ENCODE measurements around the gene STX1B. TPM values are rescaled to one million over a fixed set of nuclear protein-coding genes. Genes with fewer than 3 reads are reported as not detected.
"Not testable (repeated sequence)": the region's sequence is repeated elsewhere in the genome, so short reads cannot be mapped to it uniquely, and the experiment has no call there.

The STX1B gene
- total RNA-seq, 1 donor from 2014 or later: 12.0 TPM

DNA sequence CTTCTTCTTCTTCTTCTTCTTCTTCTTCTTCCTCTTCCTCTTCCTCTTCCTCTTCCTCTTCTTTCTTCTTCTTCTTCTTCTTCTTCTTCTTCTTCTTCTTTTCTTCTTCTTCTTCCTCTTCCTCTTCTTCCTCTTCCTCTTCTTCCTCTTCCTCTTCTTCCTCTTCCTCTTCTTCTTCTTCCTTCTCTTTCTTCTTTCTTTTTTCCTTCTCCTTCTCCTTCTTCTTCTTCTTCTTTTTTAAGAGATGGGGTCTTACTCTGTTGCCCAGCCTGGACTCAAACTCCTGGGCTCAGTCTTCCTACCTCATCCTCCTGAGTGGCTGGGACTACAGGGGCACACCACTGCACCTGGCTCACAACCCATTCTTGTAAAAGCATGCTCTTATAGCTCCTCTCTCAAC, 2.9 kb upstream of the STX1B start:
- DNase-seq: not testable (repeated sequence)

DNA sequence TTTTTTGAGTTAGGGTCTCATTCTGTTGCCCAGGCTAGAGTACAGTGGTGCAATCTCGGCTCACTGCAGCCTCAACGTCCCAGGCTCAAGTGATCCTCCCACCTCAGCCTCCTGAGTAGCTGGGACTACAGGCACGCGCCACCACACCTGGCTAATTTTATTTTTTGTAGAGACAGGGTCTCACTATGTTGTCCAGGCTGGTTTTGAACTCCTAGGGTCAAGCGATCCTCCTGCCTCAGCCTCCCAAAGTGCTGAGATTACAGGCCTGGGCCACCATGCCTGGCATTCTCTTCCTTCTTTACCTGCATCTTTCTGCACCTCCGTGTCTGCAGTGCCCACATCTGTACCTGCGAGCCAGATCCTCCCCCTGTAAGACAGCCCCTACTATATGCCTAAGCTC, 1.4 kb upstream of the STX1B start:
- DNase-seq: not testable (repeated sequence)

DNA sequence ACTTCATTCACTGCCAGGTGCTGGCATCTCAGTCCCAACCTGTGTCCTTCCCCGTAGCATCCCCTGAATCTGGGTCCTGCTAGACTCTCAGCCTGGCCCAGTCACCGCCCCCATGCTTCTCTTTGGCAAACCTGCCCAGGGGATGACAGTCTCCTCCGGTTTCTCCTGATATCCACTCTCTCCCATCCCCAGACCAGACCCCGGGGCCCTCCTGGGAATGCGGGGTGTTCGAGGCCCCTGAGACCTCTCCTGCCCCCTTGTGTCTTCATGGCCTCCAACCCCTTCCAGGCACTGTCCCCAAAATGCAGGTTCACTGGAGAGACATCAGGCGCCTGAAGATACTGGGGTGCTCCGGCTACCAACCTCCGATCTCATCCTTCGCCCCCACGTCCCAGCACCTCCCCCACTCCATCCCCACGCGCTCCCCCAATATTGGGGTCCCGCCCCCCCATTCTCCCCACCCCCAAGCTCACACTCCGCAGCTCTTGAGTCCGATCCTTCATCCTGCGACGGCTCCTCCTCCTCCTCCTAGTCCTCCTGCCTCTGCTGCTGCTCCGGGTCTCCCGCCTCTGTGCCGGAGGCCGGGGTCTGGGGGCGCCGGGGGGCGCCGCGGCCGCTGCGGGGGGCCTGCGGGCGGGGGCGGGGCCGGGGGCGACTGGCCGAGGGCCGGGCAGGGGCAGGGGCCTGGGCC, 399 bp downstream of the STX1B start:
- DNase-seq: no peak

DNA sequence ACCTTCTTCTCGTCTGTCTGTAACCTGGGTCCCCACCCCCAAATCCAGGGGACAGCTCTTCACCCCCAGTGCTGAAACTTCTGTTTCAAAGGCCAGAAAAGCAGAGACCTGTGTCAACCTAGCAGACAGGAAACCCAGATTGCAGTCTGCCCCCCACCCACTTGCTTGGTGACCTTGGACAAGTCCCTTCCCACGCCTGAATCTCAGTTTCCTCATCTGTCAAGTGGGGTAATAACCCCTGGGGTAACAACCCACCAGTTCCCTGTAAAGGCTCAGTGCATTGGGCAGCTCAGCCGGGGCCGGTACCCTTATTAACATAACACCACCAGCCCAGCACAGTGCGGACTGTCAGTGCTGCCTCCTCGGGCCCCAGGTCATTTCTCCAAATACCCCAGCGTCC, 1.3 kb downstream of the STX1B start:
- no peak for DNase-seq

DNA sequence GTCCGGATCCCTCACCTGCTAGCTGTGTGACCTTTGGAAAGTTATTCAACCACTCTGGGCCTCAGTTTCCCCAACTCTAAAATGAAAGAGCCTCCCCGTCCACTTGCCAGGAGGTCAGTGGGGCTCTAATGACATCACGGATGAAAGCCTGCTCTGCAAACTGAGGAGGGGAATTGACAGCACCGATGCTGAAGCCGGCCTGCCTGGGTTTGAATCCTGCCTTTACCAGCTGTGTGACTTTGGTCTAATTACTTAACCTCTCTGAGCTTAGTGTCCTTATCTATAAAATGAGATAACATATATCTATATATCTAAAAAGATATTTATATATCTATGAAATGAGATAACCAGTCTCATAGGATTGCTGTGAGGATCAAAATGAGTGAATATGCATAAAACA, 1.9 kb downstream of the STX1B start:
- DNase-seq: no peak

DNA sequence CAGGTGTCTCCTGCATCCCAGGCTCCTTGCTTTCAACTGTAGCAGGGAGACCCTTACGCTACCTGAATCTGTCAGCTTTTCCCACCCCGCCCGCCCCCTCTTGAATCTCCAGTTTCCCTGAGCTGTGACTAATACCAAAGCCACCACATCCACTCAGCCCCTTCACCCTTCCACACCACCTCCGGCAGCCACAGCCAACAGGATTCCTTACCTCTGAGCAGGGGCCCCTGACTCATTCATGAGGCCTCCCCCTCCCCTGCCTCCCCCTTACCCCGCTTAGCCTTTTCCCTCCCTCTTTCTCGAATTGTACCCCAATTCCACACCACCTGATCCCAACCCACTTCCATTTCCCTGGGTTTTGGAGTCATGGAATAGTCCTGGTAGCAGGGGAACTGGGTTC, 2.3 kb downstream of the STX1B start:
- no peak for DNase-seq

DNA sequence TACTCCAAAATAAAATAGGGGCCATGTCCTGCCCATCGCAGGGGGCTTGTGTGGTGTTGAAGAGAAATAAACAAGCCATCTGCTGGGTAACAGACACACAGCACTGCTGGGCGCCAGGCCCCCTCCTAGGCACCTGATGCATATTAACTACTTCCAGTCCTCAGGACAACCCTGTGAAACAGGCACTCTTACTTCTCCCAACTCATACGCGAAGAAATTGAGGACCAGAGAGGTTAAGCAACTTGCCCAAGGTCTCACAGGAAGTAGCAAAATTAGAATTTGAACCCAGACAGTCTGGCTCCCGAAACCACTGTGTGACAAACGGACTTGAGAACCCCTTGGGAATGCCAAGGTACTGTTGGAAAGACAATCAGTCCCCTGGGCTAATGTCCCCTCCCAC, 2.8 kb downstream of the STX1B start:
- DNase-seq: no peak

DNA sequence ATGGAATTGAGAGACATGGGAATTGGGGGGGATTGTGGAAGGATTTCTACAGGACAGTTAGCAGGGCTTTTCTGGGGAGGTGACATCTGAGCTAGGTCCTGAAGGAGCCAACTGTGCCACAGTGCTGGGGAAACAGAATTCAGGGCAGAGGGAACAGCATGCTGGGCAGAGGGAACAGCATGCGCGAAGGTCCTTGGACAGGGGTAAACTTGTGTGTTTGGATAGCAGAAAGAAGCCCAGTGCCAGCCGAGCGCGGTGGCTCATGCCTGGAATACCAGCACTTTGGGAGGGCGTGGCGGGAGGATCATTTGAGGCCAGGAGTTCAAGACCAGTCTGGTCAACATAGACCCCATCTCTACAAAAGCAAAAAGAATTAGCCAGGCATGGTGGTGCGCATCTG, 3.8 kb downstream of the STX1B start:
- DNase-seq: no peak

DNA sequence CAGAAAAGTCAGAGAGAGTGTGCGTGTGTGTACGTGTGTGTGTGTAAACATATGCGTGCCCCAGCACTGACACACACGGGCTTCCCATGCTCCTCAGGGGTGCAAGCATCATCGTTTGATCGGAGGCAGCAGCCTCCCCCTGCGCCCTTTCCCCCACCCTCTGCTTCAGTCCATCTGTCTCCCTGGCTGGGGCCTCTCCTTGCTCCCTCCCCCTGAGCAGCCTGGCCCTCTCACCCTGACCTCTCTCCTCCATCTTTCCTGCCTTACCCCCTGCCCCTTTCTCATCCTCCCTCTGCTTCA, 4.4 kb downstream of the STX1B start:
- DNase-seq: no peak

DNA sequence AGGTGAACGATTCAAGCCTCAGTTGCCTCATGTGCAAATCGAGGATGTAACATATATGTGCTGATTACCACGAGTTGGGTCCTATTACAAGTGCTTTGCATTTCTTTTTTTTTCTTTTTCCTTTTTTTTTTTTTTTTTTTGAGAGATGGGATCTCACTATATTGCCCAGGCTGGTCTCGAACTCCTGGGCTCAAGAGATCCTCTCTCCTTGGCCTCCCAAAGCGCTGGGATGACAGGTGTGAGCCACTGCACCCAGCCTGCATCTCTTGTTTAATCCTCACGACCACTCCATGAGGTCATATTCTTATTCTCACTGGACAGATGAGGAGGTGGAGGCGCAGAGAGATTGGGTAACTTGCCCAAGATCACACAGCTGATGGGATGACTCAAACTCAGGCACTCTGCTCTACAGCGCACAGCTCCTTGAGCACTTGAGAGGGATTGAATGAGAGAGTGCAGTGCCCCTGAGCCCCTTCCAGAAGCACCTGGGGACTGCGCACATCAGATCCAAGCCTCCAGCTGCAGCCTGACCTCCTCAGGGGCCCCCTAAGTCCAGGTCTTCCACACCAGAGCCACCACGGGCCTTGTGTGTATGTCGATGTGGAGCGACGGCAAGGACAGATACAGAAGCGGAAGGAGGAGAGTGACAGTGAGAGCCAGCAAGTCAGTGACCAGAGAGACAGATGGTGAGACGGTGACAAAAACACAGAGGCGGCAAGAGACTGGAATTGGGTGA, 4.9 kb downstream of the STX1B start:
- DNase-seq: no peak

DNA sequence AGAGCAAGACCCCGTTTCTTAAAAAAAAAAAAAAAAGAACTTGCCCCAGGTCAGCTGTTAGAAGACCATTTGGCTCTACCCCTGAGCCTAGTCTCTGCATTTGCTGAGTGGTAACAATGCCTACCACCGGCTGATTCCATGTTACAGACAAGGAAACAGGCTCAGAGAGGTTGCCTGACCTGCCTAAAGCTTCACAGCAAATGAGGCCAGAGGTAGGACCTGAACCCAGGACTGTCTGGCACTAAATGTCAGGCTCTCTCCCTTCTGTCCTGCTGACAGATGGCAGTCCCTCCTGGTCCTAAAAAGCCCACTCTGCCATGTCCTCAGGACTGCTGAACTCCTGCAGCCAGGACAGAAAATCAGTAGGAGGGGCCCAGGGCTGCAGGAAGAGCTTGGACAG, 5.8 kb downstream of the STX1B start:
- DNase-seq: no peak

DNA sequence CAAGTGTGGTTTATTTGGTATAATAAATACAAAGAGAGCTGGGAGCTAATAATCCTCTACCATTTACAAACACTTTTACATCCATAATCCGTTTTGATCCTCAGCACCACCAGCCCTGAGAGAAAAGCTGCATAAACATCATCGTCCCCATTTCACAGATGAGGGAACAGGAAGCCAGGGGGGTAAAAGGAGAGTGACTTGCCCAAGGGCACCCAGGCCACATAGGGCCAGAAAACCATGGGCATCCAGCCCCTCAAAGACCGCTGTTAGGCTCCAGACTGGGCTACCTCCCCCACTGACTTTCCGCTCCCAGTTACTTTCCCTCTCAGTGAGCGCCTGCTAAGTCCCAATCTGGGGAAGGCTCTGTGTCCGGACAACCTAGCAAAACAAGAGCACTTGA, 6.7 kb downstream of the STX1B start:
- DNase-seq: no peak

DNA sequence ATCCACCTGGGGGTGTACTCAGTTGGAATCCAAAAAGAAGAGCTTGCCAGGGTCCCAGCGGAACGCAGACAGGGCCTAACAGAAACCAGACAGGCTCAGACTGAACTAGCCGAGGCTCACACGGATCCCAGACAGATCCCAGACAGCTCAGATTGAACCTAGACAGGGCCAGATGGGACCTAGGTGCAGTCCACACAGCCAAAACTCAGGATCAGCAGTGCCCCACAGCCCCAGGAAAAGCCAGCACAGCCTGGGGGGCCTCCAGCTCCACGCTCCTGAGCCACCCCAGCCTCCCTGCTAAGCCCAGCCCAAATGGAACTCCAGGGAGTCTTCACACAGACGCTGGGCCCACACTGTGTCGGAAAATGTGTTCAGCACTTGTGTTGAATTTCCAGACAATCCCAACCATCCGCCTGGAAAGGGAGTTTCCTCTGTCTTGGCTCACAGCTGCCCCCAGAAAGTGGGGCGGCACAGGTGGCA, 7.5 kb downstream of the STX1B start:
- no peak for DNase-seq

DNA sequence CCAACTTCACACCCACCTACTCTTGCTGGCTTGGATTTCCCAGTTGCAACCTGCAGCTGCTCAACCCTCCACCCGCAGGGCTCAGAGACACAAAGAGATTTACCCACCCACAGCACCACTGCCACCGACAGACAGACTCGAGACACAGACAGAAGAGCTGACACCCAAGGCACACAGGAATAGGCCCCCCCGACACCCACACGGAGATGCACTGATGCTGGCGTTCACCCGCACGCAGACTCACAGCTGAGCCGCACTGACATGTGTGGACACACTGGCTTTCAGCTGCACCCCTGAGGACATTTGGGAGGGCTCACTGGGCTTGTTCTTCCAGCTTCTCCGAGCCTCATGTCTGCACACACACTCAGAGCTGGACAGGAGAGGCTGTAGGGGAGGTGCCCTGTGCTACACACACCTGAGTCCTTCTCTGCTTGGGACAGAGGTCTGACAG, 8.2 kb downstream of the STX1B start:
- DNase-seq: no peak

DNA sequence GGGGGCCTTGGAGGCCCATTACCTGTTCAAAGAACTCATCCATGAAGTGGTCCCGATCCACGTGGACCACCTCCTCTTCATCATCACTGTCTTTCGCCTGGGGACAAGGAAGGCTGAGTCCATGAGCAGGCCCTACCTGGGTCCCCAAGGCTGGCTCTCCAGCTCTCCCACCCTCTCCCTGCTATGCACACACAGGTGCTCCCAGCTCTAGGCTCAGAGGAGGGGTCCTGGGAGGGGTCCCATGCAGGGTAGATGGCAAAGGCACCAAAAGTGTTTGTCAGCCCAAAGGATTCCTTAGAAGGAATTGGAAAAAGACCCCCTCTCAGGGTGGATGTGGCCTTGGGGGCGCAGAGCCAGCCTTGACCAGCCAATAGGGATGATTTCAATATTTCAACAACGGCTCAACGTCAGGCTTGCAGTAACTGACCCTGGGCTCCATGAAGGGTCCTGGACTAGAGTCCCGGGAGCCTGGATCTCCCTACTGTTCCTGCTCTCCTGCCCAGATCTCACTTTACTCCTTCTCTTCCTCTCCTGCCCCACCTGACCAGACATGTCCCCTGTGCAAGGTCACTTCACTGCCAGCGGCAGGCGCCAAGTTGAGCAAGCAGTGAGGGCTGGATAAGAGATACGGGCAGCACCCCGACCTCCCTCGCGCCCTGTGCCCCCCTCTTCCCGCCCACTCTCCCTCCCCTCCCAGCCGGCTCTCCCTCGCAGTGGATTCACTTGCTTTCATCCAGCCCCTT, 8.8 kb downstream of the STX1B start:
- DNase-seq: no peak

DNA sequence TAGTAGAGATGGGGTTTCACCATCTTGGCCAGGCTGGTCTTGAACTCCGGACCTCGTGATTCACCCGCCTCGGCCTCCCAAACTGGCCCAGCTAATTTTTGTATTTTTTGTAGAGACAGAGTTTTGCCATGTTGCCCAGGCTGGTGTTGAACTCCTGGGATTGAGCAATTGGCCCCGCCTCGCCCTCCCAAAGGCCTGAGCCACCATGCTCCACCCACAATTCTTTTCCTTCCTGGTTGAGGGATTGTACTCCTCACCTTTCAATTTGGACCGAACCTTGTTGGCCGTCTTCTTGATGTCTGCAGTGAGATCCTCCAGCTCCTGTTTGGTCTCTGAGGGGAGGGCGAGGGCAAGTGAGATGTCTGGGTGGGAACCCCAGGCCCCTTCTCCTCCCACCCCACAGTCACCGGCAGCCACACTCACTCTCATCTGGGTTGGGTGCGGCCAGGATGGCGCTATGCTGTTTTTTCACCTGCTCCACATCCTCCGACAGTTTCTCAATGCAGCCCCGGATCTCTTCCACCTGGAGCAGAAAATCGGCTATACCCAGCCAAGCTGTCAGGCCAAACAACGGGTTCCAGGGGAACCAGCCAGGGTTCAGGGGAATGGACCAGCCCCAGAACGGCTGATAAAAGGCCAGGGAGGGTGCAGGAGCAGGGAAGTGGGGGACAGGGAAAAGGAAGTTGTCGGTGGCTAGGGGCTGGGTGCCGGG, 9.6 kb downstream of the STX1B start:
- no peak for DNase-seq

DNA sequence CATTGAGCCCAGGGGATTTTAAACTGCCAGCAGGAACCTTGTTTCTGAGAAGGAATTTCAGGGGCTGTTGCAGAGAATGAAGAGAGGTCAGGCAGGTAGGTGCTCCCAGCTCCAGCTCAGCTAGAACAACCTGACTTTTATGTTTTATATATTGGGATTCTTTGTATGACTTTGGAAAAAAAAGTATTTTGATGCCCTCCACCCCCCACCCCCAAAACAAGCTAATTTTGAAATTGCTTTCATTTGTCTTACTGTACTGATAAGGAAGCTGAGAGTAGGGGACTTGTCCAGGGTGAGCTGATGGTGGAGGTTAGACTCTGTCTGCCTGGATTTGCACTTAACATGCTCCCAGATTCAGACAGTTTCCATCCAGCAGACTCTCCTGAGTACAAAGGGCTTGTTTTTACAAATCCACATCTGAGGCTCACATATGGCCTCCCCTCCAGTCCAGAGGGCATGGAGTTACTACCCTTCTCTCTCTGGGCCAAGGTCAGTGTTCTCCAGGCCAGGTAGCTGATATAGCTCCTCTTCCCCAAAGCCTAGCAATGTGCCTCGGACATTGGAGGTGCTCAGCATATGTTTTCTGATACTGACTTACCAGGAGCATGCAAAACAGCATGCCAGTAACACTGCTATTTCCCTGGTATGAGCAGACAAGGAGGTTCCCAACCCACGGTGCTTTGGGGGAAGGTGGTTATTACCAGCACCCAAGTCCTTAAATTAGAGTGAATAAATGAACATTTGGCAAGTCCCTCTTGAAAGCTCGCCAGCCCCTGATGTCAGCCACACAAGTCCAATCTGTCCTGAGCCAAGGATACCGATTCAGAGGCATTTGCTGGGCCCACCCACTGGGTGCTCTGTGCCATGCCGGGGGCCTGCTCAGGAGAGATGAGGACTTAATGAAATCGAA, 11.3 kb downstream of the STX1B start:
- peak; percentile 55 for DNase-seq

DNA sequence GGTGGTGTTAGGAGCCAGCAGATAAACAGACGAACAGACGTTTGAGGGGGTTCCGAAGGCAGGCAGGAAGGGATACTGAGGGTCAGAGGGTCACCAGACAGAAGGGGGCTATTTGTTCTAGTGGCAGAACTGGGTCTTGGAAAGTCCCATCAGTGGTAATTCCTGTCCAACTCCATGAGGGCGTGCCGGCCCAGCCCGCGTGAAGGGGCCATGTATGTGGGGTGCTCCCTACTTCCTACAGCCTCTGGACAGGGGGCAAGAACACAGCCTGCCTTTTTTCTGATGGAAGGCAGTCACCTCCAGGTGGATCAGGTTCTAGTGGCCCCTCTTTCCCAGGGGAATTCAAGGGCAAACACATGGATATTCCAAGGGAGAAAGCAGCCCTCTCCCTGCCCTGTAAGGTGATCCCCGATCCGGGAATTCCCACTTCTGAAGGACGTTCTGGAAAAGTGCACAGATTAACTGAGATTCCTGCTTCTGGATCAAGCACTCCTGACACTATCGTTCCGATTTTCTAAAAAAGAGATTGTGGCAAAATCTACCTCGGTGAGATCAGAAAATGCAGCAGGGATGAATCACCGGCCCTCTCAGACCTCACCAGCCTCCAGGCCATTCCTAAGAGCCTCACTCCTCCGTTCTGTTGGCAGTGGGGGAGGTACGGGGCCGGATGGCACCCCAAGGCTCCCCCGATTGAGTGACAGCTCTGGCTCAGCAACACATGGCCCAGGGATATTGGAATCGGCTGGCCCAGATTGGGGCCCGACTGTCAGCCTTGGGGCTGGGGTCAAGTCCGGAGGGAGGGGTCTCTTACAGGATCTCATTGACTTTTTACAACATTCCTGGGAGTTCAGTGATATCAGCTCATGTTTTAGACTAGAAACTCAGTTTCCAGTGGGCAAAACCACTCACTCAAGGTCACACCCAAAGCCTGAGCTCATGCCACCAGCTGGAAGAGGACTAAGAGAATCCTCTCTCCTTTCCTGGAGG, 12.4 kb downstream of the STX1B start:
- no peak for DNase-seq

DNA sequence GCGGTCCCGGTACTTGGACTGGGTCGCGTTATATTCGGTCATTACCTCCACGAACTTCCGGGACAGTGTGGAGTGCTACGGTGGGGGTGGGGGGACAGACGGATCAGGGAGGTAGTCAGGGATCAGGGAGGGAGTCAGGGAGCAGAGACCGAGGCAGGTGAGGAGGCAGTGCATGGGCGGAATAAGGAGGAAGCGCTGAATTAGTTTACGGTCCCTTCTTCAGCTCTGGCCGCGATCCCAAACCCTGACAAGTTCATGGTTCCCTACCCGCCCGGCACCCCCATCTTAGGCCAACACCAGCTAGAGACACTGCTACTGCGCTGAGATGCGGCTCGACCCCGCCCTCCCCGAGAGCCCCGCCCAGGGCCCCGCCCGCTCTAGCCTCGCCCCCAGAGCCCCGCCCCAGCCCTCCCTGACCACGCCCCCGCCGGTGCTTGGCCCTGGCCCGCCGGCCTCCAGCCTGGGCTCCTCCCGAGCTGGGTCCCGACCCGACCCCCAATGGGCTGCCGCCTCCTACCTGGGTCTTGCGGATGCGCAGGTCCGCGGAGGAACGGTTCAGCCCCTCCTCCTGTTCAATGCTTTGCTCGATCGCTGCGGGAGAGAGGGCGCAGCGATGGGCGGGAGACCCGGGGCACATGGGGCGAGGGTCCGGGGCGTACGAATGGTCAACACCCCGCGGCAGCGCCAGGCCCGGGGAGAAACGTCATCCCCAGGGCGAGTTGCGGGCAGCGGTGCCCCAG, 13.3 kb downstream of the STX1B start:
- no peak for DNase-seq

Measured in occipital lobe (tissue), 2 donors.